Activated CD4-positive, alpha-beta T cell treated with anti-CD3 and anti-CD28 coated beads for 36 hours (primary cell): Measurements from ENCODE around the gene NCOA4. TPM values are rescaled to one million over a fixed set of nuclear protein-coding genes. Genes with fewer than 3 reads are reported as not detected.
"Not testable (repeated sequence)": the region's sequence is repeated elsewhere in the genome, so short reads cannot be mapped to it uniquely, and the experiment has no call there.

Experiments used
- ATAC-seq: fragments of 200-7000 bp; cut with Tn5 transposase; one replicate; pipeline ENCODE4 v1.10.0; 2021; ENCODE audit warnings: mild to moderate bottlenecking, moderate library complexity
- CTCF ChIA-PET: fragments of 350-600 bp; sonication (Branson Sonifier 250); formaldehyde crosslinking; loops from one replicate; lab custom pipeline; 2021; ENCODE audit warnings: antibody characterized with exemption; lab: Charles Lee
- POLR2A ChIA-PET: fragments of 350-600 bp; sonication (Branson Sonifier 250); formaldehyde crosslinking; loops from one replicate; lab custom pipeline; 2021; ENCODE audit warnings: antibody characterized with exemption, inconsistent platforms; lab: Charles Lee
- DNase-seq: peaks from one replicate; pipeline ENCODE4 v3.0.0-alpha.2; 2020
- H3K27ac Mint-ChIP-seq: one replicate; pipeline ENCODE4 v1.8.0; 2021; ENCODE audit warnings: mixed read lengths
- H3K27me3 Mint-ChIP-seq: one replicate; pipeline ENCODE4 v1.8.0; 2021; ENCODE audit warnings: mixed read lengths
- H3K36me3 Mint-ChIP-seq: one replicate; pipeline ENCODE4 v1.8.0; 2021; ENCODE audit warnings: low read depth, mixed read lengths
- H3K4me1 Mint-ChIP-seq: one replicate; pipeline ENCODE4 v1.8.0; 2021; ENCODE audit warnings: mixed read lengths
- H3K4me3 Mint-ChIP-seq: one replicate; pipeline ENCODE4 v1.8.0; 2021; ENCODE audit warnings: mild to moderate bottlenecking, moderate library complexity, mixed read lengths
- H3K9me3 Mint-ChIP-seq: one replicate; pipeline ENCODE4 v1.8.0; 2021; ENCODE audit warnings: low read depth, mixed read lengths
- intact Hi-C, 2 experiments: fragments of 100-400 bp; cut with DNase I in 1 of 2; cut with micrococcal nuclease in 1 of 2; formaldehyde crosslinking; loops; one replicate each; pipeline versions ENCODE4 v1.14.2 to v1.15.1; 2022 to 2024; cut with DNase I, micrococcal nuclease
- total RNA-seq, 2 experiments: library from RNA; stranded (reverse); gene quantifications; one replicate each; pipeline ENCODE4 v1.2.3, GENCODE V29; 2021

The NCOA4 gene
- total RNA-seq, 2 experiments from 2014 or later = 84.3 to 97.4 TPM

- ChIA-PET CTCF (interaction anchor here (0.8 kb wide), 1 partner anchor 33 kb away, joined by 3 read pairs; no protein-coding TSS in a partner anchor), POLR2A (interaction anchor here (0.7 kb wide), 1 partner anchor 14 kb away, joined by 3 read pairs; no protein-coding TSS in a partner anchor)
- H3K36me3 Mint-ChIP-seq = no peaks in the 10 kb centered on the region
- DNase-seq = no peak
- intact Hi-C loops = no loop called here
- no peak overlapping the region for H3K4me3 Mint-ChIP-seq
- peaks cover 4% of the 10 kb centered on the region for H3K4me1 Mint-ChIP-seq
- no peaks in the 10 kb centered on the region for H3K27me3 Mint-ChIP-seq
- peak; percentile 19 for ATAC-seq
- no peak overlapping the region for H3K27ac Mint-ChIP-seq
- H3K9me3 Mint-ChIP-seq = no peaks in the 10 kb centered on the region
Observed at GRCh38 chr10:46050941-46051623, 20.7 kb upstream of the NCOA4 start.

- H3K4me1 Mint-ChIP-seq, H3K9me3 Mint-ChIP-seq, CTCF ChIA-PET, ATAC-seq, H3K4me3 Mint-ChIP-seq, H3K36me3 Mint-ChIP-seq, DNase-seq, intact Hi-C loops, H3K27ac Mint-ChIP-seq, POLR2A ChIA-PET, H3K27me3 Mint-ChIP-seq: not testable (repeated sequence)
Observed at GRCh38 chr10:46049497-46049831, 19.0 kb upstream of the NCOA4 start.

GRCh38 chr10:46048152-46048551, 17.7 kb upstream of the NCOA4 start:
- ATAC-seq (no peak), DNase-seq (no peak)
- intact Hi-C loops = no loop called here
- Mint-ChIP-seq H3K9me3 (no peaks in the 10 kb centered on the region), H3K27ac (no peak overlapping the region), H3K36me3 (no peaks in the 10 kb centered on the region), H3K27me3 (no peaks in the 10 kb centered on the region), H3K4me1 (no peaks in the 10 kb centered on the region), H3K4me3 (no peak overlapping the region)
- ChIA-PET POLR2A (no interaction called here), CTCF (no interaction called here)

GRCh38 chr10:46046261-46046660, 15.8 kb upstream of the NCOA4 start, which contains the start of gene MSMB:
Gene MSMB, minus strand, starts transcription at chr10:46046269. Its CDS starts 32 bp downstream, at chr10:46046237.
- ChIA-PET POLR2A (no interaction called here), CTCF (interaction anchor here (1.6 kb wide), 1 partner anchor 14 kb away, joined by 3 read pairs; no protein-coding TSS in a partner anchor)
- Mint-ChIP-seq H3K9me3 (no peaks in the 10 kb centered on the region), H3K27me3 (no peaks in the 10 kb centered on the region), H3K36me3 (no peaks in the 10 kb centered on the region), H3K4me1 (no peaks in the 10 kb centered on the region), H3K27ac (no peak within 1 kb of the TSS), H3K4me3 (no peak within 1 kb of the TSS)
- intact Hi-C loops = no loop called here
- DNase-seq (no peak), ATAC-seq (no peak)

GRCh38 chr10:46042527-46042926, 12.1 kb upstream of the NCOA4 start:
- no peaks in the 10 kb centered on the region for H3K36me3 Mint-ChIP-seq
- intact Hi-C loops = no loop called here
- CTCF ChIA-PET = no interaction called here
- POLR2A ChIA-PET = no interaction called here
- DNase-seq (no peak), ATAC-seq (no peak)
- no peak overlapping the region for H3K4me3 Mint-ChIP-seq
- no peaks in the 10 kb centered on the region for H3K4me1 Mint-ChIP-seq
- no peak overlapping the region for H3K27ac Mint-ChIP-seq
- no peaks in the 10 kb centered on the region for H3K9me3 Mint-ChIP-seq
- H3K27me3 Mint-ChIP-seq = no peaks in the 10 kb centered on the region

GRCh38 chr10:46040004-46040403, 9.6 kb upstream of the NCOA4 start:
- Mint-ChIP-seq H3K9me3 (no peaks in the 10 kb centered on the region), H3K4me1 (no peaks in the 10 kb centered on the region), H3K4me3 (no peak overlapping the region), H3K36me3 (no peaks in the 10 kb centered on the region), H3K27ac (no peak overlapping the region), H3K27me3 (no peaks in the 10 kb centered on the region)
- intact Hi-C loops = no loop called here
- CTCF ChIA-PET = no interaction called here
- ATAC-seq = no peak
- POLR2A ChIA-PET = no interaction called here
- DNase-seq = no peak

- ATAC-seq (no peak), DNase-seq (no peak)
- H3K27me3 Mint-ChIP-seq = no peaks in the 10 kb centered on the region
- intact Hi-C loops = loop anchor here in 1 of 2 experiments (10.0 kb wide), 1 partner anchor 58 kb away; no protein-coding TSS in a partner anchor
- ChIA-PET POLR2A (interaction anchor here (0.5 kb wide), 1 partner anchor 14 kb away, joined by 3 read pairs; no protein-coding TSS in a partner anchor), CTCF (interaction anchor here (0.6 kb wide), 1 partner anchor 595 kb away, joined by 3 read pairs; no protein-coding TSS in a partner anchor)
- H3K36me3 Mint-ChIP-seq = no peaks in the 10 kb centered on the region
- H3K27ac Mint-ChIP-seq = no peak overlapping the region
- no peaks in the 10 kb centered on the region for H3K4me1 Mint-ChIP-seq
- H3K9me3 Mint-ChIP-seq = no peaks in the 10 kb centered on the region
- no peak overlapping the region for H3K4me3 Mint-ChIP-seq
Observed at GRCh38 chr10:46037107-46037825, 6.8 kb upstream of the NCOA4 start.

- no peak overlapping the region for H3K4me3 Mint-ChIP-seq
- ATAC-seq (no peak), DNase-seq (no peak)
- H3K36me3 Mint-ChIP-seq = no peaks in the 10 kb centered on the region
- H3K9me3 Mint-ChIP-seq = no peaks in the 10 kb centered on the region
- H3K4me1 Mint-ChIP-seq = no peaks in the 10 kb centered on the region
- H3K27me3 Mint-ChIP-seq = no peaks in the 10 kb centered on the region
- no peak overlapping the region for H3K27ac Mint-ChIP-seq
- intact Hi-C loops = loop anchor here in 1 of 2 experiments (10.0 kb wide), 1 partner anchor 59 kb away; no protein-coding TSS in a partner anchor
- CTCF ChIA-PET = no interaction called here
- POLR2A ChIA-PET = no interaction called here
Observed at GRCh38 chr10:46035923-46036849, 5.8 kb upstream of the NCOA4 start.

- peaks cover 14% of the 10 kb centered on the region for H3K4me1 Mint-ChIP-seq
- intact Hi-C loops = loop anchor here (5.0 to 10.0 kb wide), 3 partner anchors 61 to 566 kb away; no protein-coding TSS in a partner anchor
Observed at GRCh38 chr10:46033602-46034011, 3.2 kb upstream of the NCOA4 start.

GRCh38 chr10:46031648-46032532, 1.5 kb upstream of the NCOA4 start:
- peaks cover 30% of the 10 kb centered on the region for H3K4me1 Mint-ChIP-seq
- no peak overlapping the region for H3K4me3 Mint-ChIP-seq
- H3K27ac Mint-ChIP-seq = no peak overlapping the region
- no peaks in the 10 kb centered on the region for H3K9me3 Mint-ChIP-seq
- H3K27me3 Mint-ChIP-seq = no peaks in the 10 kb centered on the region
- ATAC-seq (no peak), DNase-seq (no peak)
- intact Hi-C loops = loop anchor here (2.0 to 10.0 kb wide), 4 partner anchors 63 to 1073 kb away; partner anchors contain the start of gene RASSF4 (in 1 of the 2)
- CTCF ChIA-PET = interaction anchor here (0.6 to 1.2 kb wide), 4 partner anchors 9 to 196 kb away, joined by 3 to 4 read pairs (median 3); partner anchors contain the start of gene MSMB
- POLR2A ChIA-PET = no interaction called here
- peaks cover 3% of the 10 kb centered on the region for H3K36me3 Mint-ChIP-seq

More at GRCh38 chr10:46033602-46034011, 3.2 kb upstream of the NCOA4 start:
- H3K9me3 Mint-ChIP-seq = no peaks in the 10 kb centered on the region
- ATAC-seq (no peak), DNase-seq (no peak)
- H3K27me3 Mint-ChIP-seq = no peaks in the 10 kb centered on the region
- POLR2A ChIA-PET = no interaction called here
- H3K27ac Mint-ChIP-seq = no peak overlapping the region
- no peak overlapping the region for H3K4me3 Mint-ChIP-seq
- CTCF ChIA-PET = no interaction called here
- H3K36me3 Mint-ChIP-seq = no peaks in the 10 kb centered on the region
